SHP77 (cell line): Measurements from ENCODE around the gene DPH2.
A peak's percentile ranks its signal among the peaks of the same experiment; 100 is the strongest.

Experiments used
- DNase-seq, 2 experiments: peaks; one replicate each; lab custom pipeline; 2025; lab: John Stamatoyannopoulos, UW

The DPH2 gene

GRCh38 chr1:44000122-44000665, 30.4 kb downstream of the DPH2 start:
- no peak for DNase-seq

- DNase-seq: no peak
Measured at GRCh38 chr1:44002165-44002564, 32.4 kb downstream of the DPH2 start.

GRCh38 chr1:44002606-44003157, 32.9 kb downstream of the DPH2 start:
- DNase-seq: no peak

- no peak for DNase-seq
Measured at GRCh38 chr1:44008259-44008658, 38.4 kb downstream of the DPH2 start.

- no peak for DNase-seq
Measured at GRCh38 chr1:44010935-44011471, 41.2 kb downstream of the DPH2 start.

- DNase-seq: peak in 1 of 2 experiments; percentile 19
Measured at GRCh38 chr1:44012404-44012803, 42.6 kb downstream of the DPH2 start.

GRCh38 chr1:44012941-44013609, 43.3 kb downstream of the DPH2 start:
- no peak for DNase-seq

- DNase-seq: no peak
Measured at GRCh38 chr1:44013949-44014348, 44.1 kb downstream of the DPH2 start.

- no peak for DNase-seq
Measured at GRCh38 chr1:44014365-44015104, 44.7 kb downstream of the DPH2 start.

- no peak for DNase-seq
Measured at GRCh38 chr1:44015206-44015605, 45.4 kb downstream of the DPH2 start.

GRCh38 chr1:44016041-44016889, 46.5 kb downstream of the DPH2 start:
- DNase-seq: no peak

- no peak for DNase-seq
Measured at GRCh38 chr1:44016890-44017400, 47.1 kb downstream of the DPH2 start.

- no peak for DNase-seq
Measured at GRCh38 chr1:44019466-44019948, 49.7 kb downstream of the DPH2 start.

- no peak for DNase-seq
Measured at GRCh38 chr1:44020464-44020863, 50.7 kb downstream of the DPH2 start.

GRCh38 chr1:44021156-44021555, 51.3 kb downstream of the DPH2 start:
- DNase-seq: no peak

- no peak for DNase-seq
Measured at GRCh38 chr1:44021581-44022321, 51.9 kb downstream of the DPH2 start.
